ENCODE results near the gene FAM219A. TPM values are rescaled to one million over a fixed set of nuclear protein-coding genes. Genes with fewer than 3 reads are reported as not detected.

Gene FAM219A
- total RNA-seq, 1 experiment from 2014 or later: 14.7 TPM

DNA sequence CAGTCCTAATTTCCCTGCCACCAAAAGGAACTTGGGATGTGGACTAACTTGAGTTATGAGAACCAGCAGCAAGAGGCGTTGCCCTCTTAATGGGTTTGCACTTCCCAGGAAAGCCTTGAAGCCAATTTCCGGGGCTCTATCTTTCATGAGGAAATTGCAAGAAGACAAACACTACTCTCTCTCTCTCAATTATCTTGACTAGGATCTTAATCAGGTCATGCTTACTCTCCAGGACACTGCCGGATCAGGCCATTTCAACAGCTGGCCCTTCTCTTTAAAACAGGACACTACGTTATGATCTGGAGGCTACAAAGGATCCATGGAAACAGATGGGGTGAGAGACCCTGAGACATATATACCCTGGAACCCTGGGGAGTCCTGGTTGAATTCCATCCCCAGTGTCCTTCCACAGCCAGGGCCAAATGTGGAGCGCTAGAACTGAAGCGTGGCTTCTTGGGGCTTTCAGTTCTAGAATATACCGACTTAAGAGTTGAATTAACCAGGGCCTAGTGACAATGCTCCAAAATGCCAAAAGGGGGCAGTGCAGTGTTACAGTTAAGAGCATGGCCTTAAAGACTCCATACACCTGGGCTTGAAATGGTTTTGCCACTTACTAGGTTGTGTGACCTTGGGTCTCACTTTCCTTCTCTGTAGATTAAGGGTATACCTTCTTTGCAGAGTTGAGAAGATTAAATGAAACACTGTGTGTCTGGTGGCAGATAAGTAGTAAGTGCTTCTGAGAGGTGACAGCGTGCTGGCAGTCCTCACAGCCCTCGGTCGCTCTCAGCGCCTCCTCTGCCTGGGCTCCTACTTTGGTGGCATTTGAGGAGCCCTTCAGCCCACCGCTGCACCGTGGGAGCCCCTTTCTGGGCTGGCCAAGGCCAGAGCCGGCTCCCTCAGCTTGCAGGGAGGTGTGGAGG, 21.1 kb downstream of the FAM219A start:
- H3K4me3 ChIP-seq (ENCODE audit: low read depth, low read length): no peak overlapping the region
- DNase-seq: peak; percentile 54 to 65
- Mint-ChIP-seq H3K9me3 (ENCODE audit: unreplicated experiment) (no peaks in the 10 kb centered on the region), H3K27ac (ENCODE audit: unreplicated experiment) (no peak overlapping the region), H3K4me3 (ENCODE audit: unreplicated experiment) (no peak overlapping the region), H3K4me1 (ENCODE audit: low read depth, unreplicated experiment) (no peaks in the 10 kb centered on the region), H3K36me3 (ENCODE audit: insufficient read depth, unreplicated experiment) (no peaks in the 10 kb centered on the region), H3K27me3 (ENCODE audit: insufficient read depth, unreplicated experiment) (no peaks in the 10 kb centered on the region)
- H3K9me3 ChIP-seq: no peaks in the 10 kb centered on the region
- TF ChIP-seq, protein P1, sequence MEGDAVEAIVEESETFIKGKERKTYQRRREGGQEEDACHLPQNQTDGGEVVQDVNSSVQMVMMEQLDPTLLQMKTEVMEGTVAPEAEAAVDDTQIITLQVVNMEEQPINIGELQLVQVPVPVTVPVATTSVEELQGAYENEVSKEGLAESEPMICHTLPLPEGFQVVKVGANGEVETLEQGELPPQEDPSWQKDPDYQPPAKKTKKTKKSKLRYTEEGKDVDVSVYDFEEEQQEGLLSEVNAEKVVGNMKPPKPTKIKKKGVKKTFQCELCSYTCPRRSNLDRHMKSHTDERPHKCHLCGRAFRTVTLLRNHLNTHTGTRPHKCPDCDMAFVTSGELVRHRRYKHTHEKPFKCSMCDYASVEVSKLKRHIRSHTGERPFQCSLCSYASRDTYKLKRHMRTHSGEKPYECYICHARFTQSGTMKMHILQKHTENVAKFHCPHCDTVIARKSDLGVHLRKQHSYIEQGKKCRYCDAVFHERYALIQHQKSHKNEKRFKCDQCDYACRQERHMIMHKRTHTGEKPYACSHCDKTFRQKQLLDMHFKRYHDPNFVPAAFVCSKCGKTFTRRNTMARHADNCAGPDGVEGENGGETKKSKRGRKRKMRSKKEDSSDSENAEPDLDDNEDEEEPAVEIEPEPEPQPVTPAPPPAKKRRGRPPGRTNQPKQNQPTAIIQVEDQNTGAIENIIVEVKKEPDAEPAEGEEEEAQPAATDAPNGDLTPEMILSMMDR (IDR thresholded peaks at IDR 0.05; ENCODE audit: insufficient read depth in 1 of 2, low read depth in 1 of 2, low read length in 1 of 2, severe bottlenecking in 1 of 2, unreplicated experiment in 1 of 2): peak; percentile 67 to 69
- BruUV-seq (replicated peaks): no TSS peak
- CTCF ChIA-PET: interaction anchor here (1.1 kb wide), 1 partner anchor 154 kb away, joined by 3 read pairs; no protein-coding TSS in a partner anchor
- POLR2A ChIA-PET: no interaction called here
- H3K36me3 ChIP-seq (ENCODE audit: control insufficient read depth, insufficient read depth, low read length): no peaks in the 10 kb centered on the region
- H3K4me1 ChIP-seq: no peaks in the 10 kb centered on the region
- intact Hi-C loops (cut with micrococcal nuclease; ENCODE audit: unreplicated experiment): loop anchor here (1.0 kb wide), 4 partner anchors 63 to 166 kb away; no protein-coding TSS in a partner anchor
- no peaks in the 10 kb centered on the region for H3K27me3 ChIP-seq (replicated peaks; ENCODE audit: control insufficient read depth, insufficient read depth, low read length)

DNA sequence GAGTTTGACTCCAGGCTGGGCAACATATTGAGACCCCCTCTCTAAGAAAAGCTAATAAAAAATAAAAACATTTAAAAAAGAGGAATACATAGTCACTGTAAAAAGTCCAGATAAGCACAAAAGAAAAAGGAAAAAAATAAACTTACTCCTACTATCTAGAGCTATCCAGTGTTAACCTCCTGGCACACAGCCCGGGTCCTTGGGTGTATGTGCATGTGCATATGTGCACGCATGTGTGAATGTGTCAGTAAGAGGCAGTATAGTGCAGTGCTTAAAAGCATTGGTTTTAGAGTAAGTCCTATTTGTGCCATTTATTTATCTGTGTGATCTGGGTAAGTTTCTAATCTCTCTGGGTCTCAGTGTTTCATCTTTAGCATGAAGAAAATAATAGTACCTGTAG, 26.7 kb downstream of the FAM219A start:
- ChIA-PET CTCF (interaction anchor here (1.0 to 1.4 kb wide), 2 partner anchors 28 to 160 kb away, joined by 3 to 4 read pairs; no protein-coding TSS in a partner anchor), POLR2A (no interaction called here)
- Mint-ChIP-seq H3K27ac (ENCODE audit: unreplicated experiment) (no peak overlapping the region), H3K9me3 (ENCODE audit: unreplicated experiment) (no peaks in the 10 kb centered on the region), H3K36me3 (ENCODE audit: insufficient read depth, unreplicated experiment) (no peaks in the 10 kb centered on the region), H3K4me1 (ENCODE audit: low read depth, unreplicated experiment) (no peaks in the 10 kb centered on the region), H3K4me3 (ENCODE audit: unreplicated experiment) (no peak overlapping the region), H3K27me3 (ENCODE audit: insufficient read depth, unreplicated experiment) (no peaks in the 10 kb centered on the region)
- Histone ChIP-seq H3K4me3 (ENCODE audit: low read depth, low read length) (no peak overlapping the region), H3K4me1 (no peaks in the 10 kb centered on the region), H3K9me3 (no peaks in the 10 kb centered on the region), H3K36me3 (ENCODE audit: control insufficient read depth, insufficient read depth, low read length) (no peaks in the 10 kb centered on the region), H3K27me3 (replicated peaks; ENCODE audit: control insufficient read depth, insufficient read depth, low read length) (no peaks in the 10 kb centered on the region)
- DNase-seq: no peak
- intact Hi-C loops (cut with micrococcal nuclease; ENCODE audit: unreplicated experiment): no loop called here
- BruUV-seq (replicated peaks): no TSS peak
- TF ChIP-seq, protein P1 (IDR thresholded peaks at IDR 0.05; ENCODE audit: insufficient read depth in 1 of 2, low read depth in 1 of 2, low read length in 1 of 2, severe bottlenecking in 1 of 2, unreplicated experiment in 1 of 2): no peak

DNA sequence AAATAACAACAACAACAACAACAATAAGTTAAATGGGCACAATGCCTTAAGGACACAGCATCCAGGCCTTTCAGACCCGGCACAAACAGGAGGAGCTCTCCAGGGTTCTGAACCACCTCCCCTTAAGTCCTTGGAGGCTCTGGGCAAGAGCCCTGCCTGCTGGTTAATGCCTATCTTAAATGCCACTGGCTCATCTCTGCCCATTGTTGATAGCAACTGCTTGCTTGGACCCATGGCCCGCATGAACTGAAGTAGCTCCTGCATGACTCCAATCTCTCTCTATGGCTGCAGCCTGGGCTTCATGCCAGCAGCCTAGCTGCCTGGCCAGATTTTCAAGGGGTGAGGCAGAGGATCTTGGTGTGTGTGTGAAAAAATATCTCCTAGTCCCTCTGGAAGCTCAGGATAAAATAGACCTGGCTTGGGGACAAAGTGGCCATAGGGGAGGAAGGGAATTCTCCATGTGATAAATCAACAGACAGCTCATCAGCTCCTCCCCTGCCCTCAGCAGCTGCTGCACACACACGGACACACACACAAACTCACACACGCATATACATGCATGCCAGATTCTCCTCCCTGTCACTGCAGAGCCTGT, 27.4 kb downstream of the FAM219A start:
- Histone ChIP-seq H3K4me1 (no peaks in the 10 kb centered on the region), H3K4me3 (ENCODE audit: low read depth, low read length) (no peak overlapping the region), H3K36me3 (ENCODE audit: control insufficient read depth, insufficient read depth, low read length) (no peaks in the 10 kb centered on the region), H3K9me3 (no peaks in the 10 kb centered on the region), H3K27me3 (replicated peaks; ENCODE audit: control insufficient read depth, insufficient read depth, low read length) (no peaks in the 10 kb centered on the region)
- Mint-ChIP-seq H3K27ac (ENCODE audit: unreplicated experiment) (no peak overlapping the region), H3K36me3 (ENCODE audit: insufficient read depth, unreplicated experiment) (no peaks in the 10 kb centered on the region), H3K27me3 (ENCODE audit: insufficient read depth, unreplicated experiment) (no peaks in the 10 kb centered on the region), H3K9me3 (ENCODE audit: unreplicated experiment) (no peaks in the 10 kb centered on the region), H3K4me1 (ENCODE audit: low read depth, unreplicated experiment) (no peaks in the 10 kb centered on the region), H3K4me3 (ENCODE audit: unreplicated experiment) (no peak overlapping the region)
- no TSS peak for BruUV-seq (replicated peaks)
- POLR2A ChIA-PET: no interaction called here
- DNase-seq: peak; percentile 19 to 52
- CTCF ChIA-PET: interaction anchor here (1.0 to 1.4 kb wide), 2 partner anchors 27 to 160 kb away, joined by 3 to 4 read pairs; no protein-coding TSS in a partner anchor
- intact Hi-C loops (cut with micrococcal nuclease; ENCODE audit: unreplicated experiment): no loop called here
- TF ChIP-seq, protein P1 (IDR thresholded peaks at IDR 0.05; ENCODE audit: insufficient read depth in 1 of 2, low read depth in 1 of 2, low read length in 1 of 2, severe bottlenecking in 1 of 2, unreplicated experiment in 1 of 2): no peak

Data from Caco-2 (cell line).